IMR-90 (cell line): ENCODE data around the gene SRP54. TPM values are rescaled to one million over a fixed set of nuclear protein-coding genes. Genes with fewer than 3 reads are reported as not detected.

Experiments
- ATAC-seq: fragments of 200-7000 bp; cut with Tn5 transposase; 2 replicates; pipeline ENCODE4 v1.9.1; 2020; ENCODE audit warnings: low read depth, mild to moderate bottlenecking, moderate library complexity
- BruUV-seq: library from RNA; stranded (reverse); fragments of 400-500 nt; replicated peaks from 2 replicates; lab custom pipeline; 2021; lab: Mats Ljungman, UMichigan
- CTCF ChIA-PET: fragments of 300-600 bp; formaldehyde crosslinking; extraction: SDS; loops from one replicate; lab custom pipeline; 2021; ENCODE audit warnings: antibody characterized with exemption; lab: Yijun Ruan, JAX
- POLR2A ChIA-PET: fragments of 300-600 bp; sonication (Branson Sonifier 250); formaldehyde crosslinking; loops from one replicate; lab custom pipeline; 2022; ENCODE audit warnings: antibody characterized with exemption; ENCODE audit not compliant: unreplicated experiment; lab: Charles Lee
- DNase-seq: peaks from one replicate; pipeline ENCODE4 v3.0.0; 2013
- H2AFZ ChIP-seq: replicated peaks from 2 replicates; pipeline ENCODE3; 2013; ENCODE audit warnings: low read length, mild to moderate bottlenecking; ENCODE audit not compliant: poor library complexity
- H2AK5ac ChIP-seq: 2 replicates; pipeline ENCODE4 v1.6.1; 2013; ENCODE audit warnings: low read depth, low read length, inconsistent platforms
- H2AK9ac ChIP-seq: replicated peaks from 2 replicates; pipeline ENCODE3; 2013; ENCODE audit warnings: mild to moderate bottlenecking, low read depth, low read length, moderate library complexity; ENCODE audit not compliant: poor library complexity
- H2BK120ac ChIP-seq: 2 replicates; pipeline ENCODE4 v1.6.1; 2013; ENCODE audit warnings: low read depth, low read length, inconsistent platforms
- H2BK15ac ChIP-seq: 3 replicates; pipeline ENCODE4 v1.6.1; 2013; ENCODE audit warnings: low read depth, low read length, inconsistent platforms
- H2BK20ac ChIP-seq: 2 replicates; pipeline ENCODE4 v1.6.1; 2013; ENCODE audit warnings: low read depth, mild to moderate bottlenecking, inconsistent platforms, low read length, moderate library complexity
- H2BK5ac ChIP-seq: 2 replicates; pipeline ENCODE4 v1.6.1; 2013; ENCODE audit warnings: mild to moderate bottlenecking, low read depth, low read length, inconsistent platforms; ENCODE audit not compliant: poor library complexity, severe bottlenecking
- H3K14ac ChIP-seq: replicated peaks from 2 replicates; pipeline ENCODE4 v1.6.1; 2013; ENCODE audit warnings: low read depth, low read length, inconsistent platforms
- H3K18ac ChIP-seq: 2 replicates; pipeline ENCODE4 v1.6.1; 2013; ENCODE audit warnings: low read depth, low read length, control low read depth
- H3K23ac ChIP-seq: 2 replicates; pipeline ENCODE4 v1.6.1; 2013; ENCODE audit warnings: low read depth, low read length, inconsistent platforms
- H3K27ac ChIP-seq: 2 replicates; pipeline ENCODE4 v1.5.1; 2013; ENCODE audit warnings: mild to moderate bottlenecking, control low read depth, low read length; ENCODE audit not compliant: insufficient read depth
- H3K27me3 ChIP-seq: 2 replicates; pipeline ENCODE4 v1.6.1; 2013; ENCODE audit warnings: low read length; ENCODE audit not compliant: control insufficient read depth, insufficient read depth
- H3K36me3 ChIP-seq: 2 replicates; pipeline ENCODE4 v1.6.1; 2013; ENCODE audit warnings: low read length, mixed read lengths; ENCODE audit not compliant: control insufficient read depth, insufficient read depth
- H3K4ac ChIP-seq: 2 replicates; pipeline ENCODE4 v1.6.1; 2013; ENCODE audit warnings: low read depth, low read length, inconsistent platforms
- H3K4me1 ChIP-seq: 2 replicates; pipeline ENCODE4 v1.6.1; 2013; ENCODE audit warnings: low read length, mixed read lengths; ENCODE audit not compliant: control insufficient read depth, insufficient read depth
- H3K4me2 ChIP-seq: 2 replicates; pipeline ENCODE4 v1.6.1; 2013; ENCODE audit warnings: low read depth, mild to moderate bottlenecking, control low read depth, low read length, moderate library complexity
- H3K4me3 ChIP-seq: 2 replicates; pipeline ENCODE4 v1.5.1; 2013; ENCODE audit warnings: low read depth, mild to moderate bottlenecking, control low read depth, low read length, moderate library complexity; ENCODE audit not compliant: insufficient read depth
- H3K56ac ChIP-seq: 2 replicates; pipeline ENCODE4 v1.6.1; 2013; ENCODE audit warnings: low read length, inconsistent platforms; ENCODE audit not compliant: insufficient read depth; ENCODE audit errors: extremely low read depth
- H3K79me1 ChIP-seq, 2 experiments: 2 replicates each; pipeline ENCODE4 v1.6.1; 2013; ENCODE audit warnings: low read length in 2 of 2, inconsistent platforms in 1 of 2, low read depth in 1 of 2
- H3K9ac ChIP-seq: 2 replicates; pipeline ENCODE4 v1.6.1; 2013; ENCODE audit warnings: low read depth, low read length, control low read depth
- H3K9me1 ChIP-seq: 2 replicates; pipeline ENCODE4 v1.6.1; 2013; ENCODE audit warnings: low read length, inconsistent platforms; ENCODE audit not compliant: insufficient read depth
- H3K9me3 ChIP-seq: 2 replicates; pipeline ENCODE4 v1.6.1; 2013; ENCODE audit warnings: low read length; ENCODE audit not compliant: control insufficient read depth, insufficient read depth
- H4K20me1 ChIP-seq: 2 replicates; pipeline ENCODE4 v1.6.1; 2013; ENCODE audit warnings: low read length, inconsistent platforms; ENCODE audit not compliant: insufficient read depth
- H4K5ac ChIP-seq: 2 replicates; pipeline ENCODE4 v1.6.1; 2013; ENCODE audit warnings: mild to moderate bottlenecking, low read depth, low read length, control low read depth
- H4K8ac ChIP-seq, 2 experiments: 2 replicates each; pipeline ENCODE4 v1.6.1; 2013; ENCODE audit warnings: low read depth in 2 of 2, low read length in 2 of 2, control low read depth in 1 of 2, inconsistent platforms in 1 of 2
- H4K91ac ChIP-seq: 2 replicates; pipeline ENCODE4 v1.6.1; 2013; ENCODE audit warnings: low read depth, low read length, inconsistent platforms; ENCODE audit not compliant: insufficient read depth
- BHLHE40 ChIP-seq: fragments of 150-350 bp; IDR thresholded peaks from 2 replicates; pipeline ENCODE4 v1.6.1; 2016; ENCODE audit warnings: mild to moderate bottlenecking, low read depth, low read length
- ELK1 ChIP-seq: fragments of 150-350 bp; IDR thresholded peaks from 2 replicates; pipeline ENCODE4 v1.6.1; 2016; ENCODE audit warnings: low read depth, mild to moderate bottlenecking, low read length, moderate library complexity, borderline replicate concordance
- MAFK ChIP-seq: IDR thresholded peaks from 2 replicates; pipeline ENCODE4 v1.6.1; 2012; ENCODE audit warnings: low read depth, low read length, improper control_type of control experiment
- MAZ ChIP-seq: IDR thresholded peaks from 2 replicates; pipeline ENCODE4 v1.6.1; 2012; ENCODE audit warnings: low read depth, mild to moderate bottlenecking, low read length, improper control_type of control experiment, moderate library complexity, borderline replicate concordance
- MXI1 ChIP-seq: IDR thresholded peaks from 2 replicates; pipeline ENCODE4 v1.6.1; 2012; ENCODE audit warnings: low read depth, mild to moderate bottlenecking, low read length, moderate library complexity, borderline replicate concordance
- NFE2L2 ChIP-seq: fragments of 150-350 bp; IDR thresholded peaks from 2 replicates; pipeline ENCODE4 v1.6.1; 2016; ENCODE audit warnings: low read depth, mild to moderate bottlenecking, low read length
- POLR2A ChIP-seq: IDR thresholded peaks from 2 replicates; pipeline ENCODE4 v1.6.1; 2012; ENCODE audit warnings: mild to moderate bottlenecking, low read depth, low read length
- RAD21 ChIP-seq: IDR thresholded peaks from 2 replicates; pipeline ENCODE4 v1.6.1; 2012; ENCODE audit warnings: low read length, improper control_type of control experiment
- RFX5 ChIP-seq: IDR thresholded peaks from 2 replicates; pipeline ENCODE4 v1.8.0; 2012; ENCODE audit warnings: low read depth, mild to moderate bottlenecking, low read length, moderate library complexity
- SMC3 ChIP-seq: fragments of 150-350 bp; IDR thresholded peaks from 2 replicates; pipeline ENCODE4 v1.6.1; 2016; ENCODE audit warnings: low read depth, mild to moderate bottlenecking, antibody characterized with exemption, low read length, moderate library complexity
- WGBS, 2 experiments: methylation state at CpG; one replicate each; pipeline versions ENCODE4 v1.1.5 to v1.1.7; 2013; ENCODE audit warnings: missing lambda C conversion rate in 2 of 2; ENCODE audit not compliant: insufficient read length in 1 of 2; ENCODE audit errors: extremely low coverage in 2 of 2; 5-methylcytosine and 5-hydroxymethylcytosine counted together
- dilution Hi-C: fragments of 300-500 bp; cut with HindIII; formaldehyde crosslinking; loops from one replicate; pipeline ENCODE4 v1.14.3; 2018; ENCODE audit warnings: low sequenced_read_pairs; ENCODE audit not compliant: unreplicated experiment
- in situ Hi-C: fragments of 300-500 bp; cut with MboI; formaldehyde crosslinking; loops from 3 replicates; pipeline ENCODE4 v1.14.3; 2019; ENCODE audit warnings: low sequenced_read_pairs, inconsistent platforms, mixed read lengths
- intact Hi-C: fragments of 100-400 bp; cut with micrococcal nuclease; formaldehyde crosslinking; loops from 2 replicates; pipeline ENCODE4 v1.10.0; 2022
- polyA plus RNA-seq, 3 experiments: library from polyadenylated mRNA; depleted of rRNA; stranded (reverse); fragments of >200 nt; gene quantifications; 2 replicates each; pipeline ENCODE4 v1.2.3, GENCODE V29; 2012; ENCODE audit warnings: low replicate concordance in 1 of 3
- total RNA-seq: library from RNA; depleted of rRNA; stranded (reverse); fragments of >200 nt; gene quantifications from 2 replicates; pipeline ENCODE4 v1.2.3, GENCODE V29; 2012
- TF ChIP-seq, protein P1 (sequence below): fragments of 150-350 bp; IDR thresholded peaks from 2 replicates; pipeline ENCODE4 v1.6.1; 2017; ENCODE audit warnings: mild to moderate bottlenecking, antibody characterized with exemption, low read length, low read depth
- TF ChIP-seq, protein P2 (sequence below): conservative IDR thresholded peaks from 2 replicates; pipeline ENCODE4 v1.5.1; 2012; ENCODE audit warnings: mild to moderate bottlenecking, low read depth, low read length, improper control_type of control experiment

The SRP54 gene
- total and polyA plus RNA-seq, 2 of the 4 experiments (the other 2 are of a cell fraction), result 56.2 to 63.3 TPM

- Histone ChIP-seq H4K8ac (no peak overlapping the region), H2AFZ (no peak overlapping the region), H2BK5ac (no peak overlapping the region), H4K91ac (no peak overlapping the region), H4K5ac (no peak overlapping the region), H3K18ac (no peak overlapping the region), H3K4me3 (no peak overlapping the region), H2AK5ac (no peak overlapping the region), H3K23ac (no peak overlapping the region), H3K4me1 (0 out of 2 replicates have a peak, but pooled peaks cover 2% of the 10 kb centered on the region), H3K36me3 (peaks cover 7% of the 10 kb centered on the region), H2BK120ac (no peak overlapping the region), H3K56ac (no peak overlapping the region), H2BK20ac (no peak overlapping the region), H3K27ac (no peak overlapping the region), H3K4ac (no peak overlapping the region), H3K9me1 (peaks cover 4% of the 10 kb centered on the region; the same call in 1 of the 2 replicates), H3K27me3 (no peaks in the 10 kb centered on the region), H3K9me3 (no peaks in the 10 kb centered on the region), H4K20me1 (no peaks in the 10 kb centered on the region), H2BK15ac (no peak overlapping the region), H3K79me1 (peaks cover 10 to 44% of the 10 kb centered on the region in 2 experiments), H3K4me2 (no peak overlapping the region), H3K14ac (no peak overlapping the region), H2AK9ac (no peak overlapping the region), H3K9ac (no peak overlapping the region)
- intact Hi-C loops, result no loop called here
- TF ChIP-seq, protein P1, sequence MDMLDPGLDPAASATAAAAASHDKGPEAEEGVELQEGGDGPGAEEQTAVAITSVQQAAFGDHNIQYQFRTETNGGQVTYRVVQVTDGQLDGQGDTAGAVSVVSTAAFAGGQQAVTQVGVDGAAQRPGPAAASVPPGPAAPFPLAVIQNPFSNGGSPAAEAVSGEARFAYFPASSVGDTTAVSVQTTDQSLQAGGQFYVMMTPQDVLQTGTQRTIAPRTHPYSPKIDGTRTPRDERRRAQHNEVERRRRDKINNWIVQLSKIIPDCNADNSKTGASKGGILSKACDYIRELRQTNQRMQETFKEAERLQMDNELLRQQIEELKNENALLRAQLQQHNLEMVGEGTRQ, result no peak
- TF ChIP-seq NFE2L2 (no peak), MAZ (no peak), ELK1 (no peak), RFX5 (no peak), SMC3 (no peak), MXI1 (no peak), BHLHE40 (no peak), RAD21 (no peak), MAFK (no peak), POLR2A (no peak)
- TF ChIP-seq, protein P2, sequence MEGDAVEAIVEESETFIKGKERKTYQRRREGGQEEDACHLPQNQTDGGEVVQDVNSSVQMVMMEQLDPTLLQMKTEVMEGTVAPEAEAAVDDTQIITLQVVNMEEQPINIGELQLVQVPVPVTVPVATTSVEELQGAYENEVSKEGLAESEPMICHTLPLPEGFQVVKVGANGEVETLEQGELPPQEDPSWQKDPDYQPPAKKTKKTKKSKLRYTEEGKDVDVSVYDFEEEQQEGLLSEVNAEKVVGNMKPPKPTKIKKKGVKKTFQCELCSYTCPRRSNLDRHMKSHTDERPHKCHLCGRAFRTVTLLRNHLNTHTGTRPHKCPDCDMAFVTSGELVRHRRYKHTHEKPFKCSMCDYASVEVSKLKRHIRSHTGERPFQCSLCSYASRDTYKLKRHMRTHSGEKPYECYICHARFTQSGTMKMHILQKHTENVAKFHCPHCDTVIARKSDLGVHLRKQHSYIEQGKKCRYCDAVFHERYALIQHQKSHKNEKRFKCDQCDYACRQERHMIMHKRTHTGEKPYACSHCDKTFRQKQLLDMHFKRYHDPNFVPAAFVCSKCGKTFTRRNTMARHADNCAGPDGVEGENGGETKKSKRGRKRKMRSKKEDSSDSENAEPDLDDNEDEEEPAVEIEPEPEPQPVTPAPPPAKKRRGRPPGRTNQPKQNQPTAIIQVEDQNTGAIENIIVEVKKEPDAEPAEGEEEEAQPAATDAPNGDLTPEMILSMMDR, result no peak
- no peak for ATAC-seq
- BruUV-seq, result no TSS peak
- CTCF ChIA-PET, result no interaction called here
- WGBS, 2 experiments, result 100% methylated on average over 1 of the region's 2 CpGs; no CpG with 5 or more reads in 1 of the 2 experiments
- DNase-seq, result no peak
- in situ Hi-C loops, result no loop called here
- POLR2A ChIA-PET, result no interaction called here
- dilution Hi-C loops, result no loop called here
These were observed 69.8 kb downstream of the SRP54 start for GRCh38 chr14:35052637-35053036.
